ENCODE measurements around the gene DCC.

DNA sequence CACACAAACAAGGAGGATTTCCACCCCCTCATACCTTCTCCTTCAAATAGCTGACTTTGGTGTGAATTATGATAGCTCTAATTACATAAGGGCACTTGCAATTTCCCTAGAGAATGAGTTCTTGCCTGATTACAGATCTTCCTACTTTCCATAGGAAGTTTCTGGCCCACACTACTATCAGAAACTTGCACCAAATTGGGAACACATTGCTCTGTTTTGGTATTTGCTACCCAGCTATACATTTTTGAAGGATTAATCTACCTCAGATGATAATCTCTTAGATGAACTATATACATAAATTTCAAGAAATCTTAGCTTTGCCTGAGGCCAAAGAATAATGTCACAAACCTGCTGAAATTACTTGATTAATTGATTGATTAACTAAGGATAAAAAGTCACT is 4.9 kb downstream of the DCC start:
- no peak for TF ChIP-seq POLR2AphosphoS5 (IDR thresholded peaks at IDR 0.05; ENCODE audit: low read depth)
- TF ChIP-seq, protein P1, sequence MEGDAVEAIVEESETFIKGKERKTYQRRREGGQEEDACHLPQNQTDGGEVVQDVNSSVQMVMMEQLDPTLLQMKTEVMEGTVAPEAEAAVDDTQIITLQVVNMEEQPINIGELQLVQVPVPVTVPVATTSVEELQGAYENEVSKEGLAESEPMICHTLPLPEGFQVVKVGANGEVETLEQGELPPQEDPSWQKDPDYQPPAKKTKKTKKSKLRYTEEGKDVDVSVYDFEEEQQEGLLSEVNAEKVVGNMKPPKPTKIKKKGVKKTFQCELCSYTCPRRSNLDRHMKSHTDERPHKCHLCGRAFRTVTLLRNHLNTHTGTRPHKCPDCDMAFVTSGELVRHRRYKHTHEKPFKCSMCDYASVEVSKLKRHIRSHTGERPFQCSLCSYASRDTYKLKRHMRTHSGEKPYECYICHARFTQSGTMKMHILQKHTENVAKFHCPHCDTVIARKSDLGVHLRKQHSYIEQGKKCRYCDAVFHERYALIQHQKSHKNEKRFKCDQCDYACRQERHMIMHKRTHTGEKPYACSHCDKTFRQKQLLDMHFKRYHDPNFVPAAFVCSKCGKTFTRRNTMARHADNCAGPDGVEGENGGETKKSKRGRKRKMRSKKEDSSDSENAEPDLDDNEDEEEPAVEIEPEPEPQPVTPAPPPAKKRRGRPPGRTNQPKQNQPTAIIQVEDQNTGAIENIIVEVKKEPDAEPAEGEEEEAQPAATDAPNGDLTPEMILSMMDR (conservative IDR thresholded peaks at IDR 0.05; ENCODE audit: low read depth in 2 of 2): no peak
- TF ChIP-seq, protein P2, sequence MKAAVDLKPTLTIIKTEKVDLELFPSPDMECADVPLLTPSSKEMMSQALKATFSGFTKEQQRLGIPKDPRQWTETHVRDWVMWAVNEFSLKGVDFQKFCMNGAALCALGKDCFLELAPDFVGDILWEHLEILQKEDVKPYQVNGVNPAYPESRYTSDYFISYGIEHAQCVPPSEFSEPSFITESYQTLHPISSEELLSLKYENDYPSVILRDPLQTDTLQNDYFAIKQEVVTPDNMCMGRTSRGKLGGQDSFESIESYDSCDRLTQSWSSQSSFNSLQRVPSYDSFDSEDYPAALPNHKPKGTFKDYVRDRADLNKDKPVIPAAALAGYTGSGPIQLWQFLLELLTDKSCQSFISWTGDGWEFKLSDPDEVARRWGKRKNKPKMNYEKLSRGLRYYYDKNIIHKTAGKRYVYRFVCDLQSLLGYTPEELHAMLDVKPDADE (IDR thresholded peaks at IDR 0.05): no peak

Measured in GM23338 (cell line).